ENCODE data around the gene INTS6L. TPM values are rescaled to one million over a fixed set of nuclear protein-coding genes. Genes with fewer than 3 reads are reported as not detected.

Gene INTS6L
- polyA plus RNA-seq, 1 donor from 2014 or later, result 57.1 TPM

- Histone ChIP-seq H3K4me2 (ENCODE audit: low read length) (no peak overlapping the region), H3K27ac (ENCODE audit: low read length) (no peak overlapping the region), H3K9me2 (ENCODE audit: insufficient read depth, low read length) (no peaks in the 10 kb centered on the region), H3F3A (ENCODE audit: insufficient read depth, low read length, poor library complexity, severe bottlenecking) (no peaks in the 10 kb centered on the region), H3K4me3 (ENCODE audit: low read length) (no peak overlapping the region), H3K9ac (ENCODE audit: low read length) (no peak overlapping the region), H2AFZ (ENCODE audit: low read depth, low read length) (no peak overlapping the region), H3K79me2 (replicated peaks; ENCODE audit: insufficient read depth, low read length) (no peaks in the 10 kb centered on the region), H3K9me3 (ENCODE audit: low read length) (no peaks in the 10 kb centered on the region), H3K27me3 (ENCODE audit: insufficient read depth, low read depth, low read length) (no peaks in the 10 kb centered on the region), H4K20me1 (ENCODE audit: insufficient read depth) (no peaks in the 10 kb centered on the region), H3K36me3 (ENCODE audit: insufficient read depth, low read length) (no peaks in the 10 kb centered on the region)
- TF ChIP-seq TAF1 (IDR thresholded peaks at IDR 0.05; ENCODE audit: low read depth) (no peak), CTCF (IDR thresholded peaks at IDR 0.05; ENCODE audit: poor library complexity, severe bottlenecking) (peak; percentile 73), RAD21 (conservative IDR thresholded peaks at IDR 0.05) (peak; percentile 76), SMC3 (conservative IDR thresholded peaks at IDR 0.05; ENCODE audit: poor library complexity) (peak; percentile 71), REST (IDR thresholded peaks at IDR 0.05; ENCODE audit: borderline replicate concordance) (no peak)
These were observed 35.7 kb upstream of the INTS6L start for GRCh38 chrX:135484641-135485289.

GRCh38 chrX:135489542-135489941 is 30.9 kb upstream of the INTS6L start:
- Histone ChIP-seq H2AFZ (ENCODE audit: low read depth, low read length) (no peak overlapping the region), H3K9me2 (ENCODE audit: insufficient read depth, low read length) (no peaks in the 10 kb centered on the region), H4K20me1 (ENCODE audit: insufficient read depth) (no peaks in the 10 kb centered on the region), H3F3A (ENCODE audit: insufficient read depth, low read length, poor library complexity, severe bottlenecking) (no peaks in the 10 kb centered on the region), H3K27me3 (ENCODE audit: insufficient read depth, low read depth, low read length) (no peaks in the 10 kb centered on the region), H3K9me3 (ENCODE audit: low read length) (no peaks in the 10 kb centered on the region), H3K4me2 (ENCODE audit: low read length) (no peak overlapping the region), H3K27ac (ENCODE audit: low read length) (no peak overlapping the region), H3K9ac (ENCODE audit: low read length) (no peak overlapping the region), H3K4me3 (ENCODE audit: low read length) (no peak overlapping the region), H3K36me3 (ENCODE audit: insufficient read depth, low read length) (no peaks in the 10 kb centered on the region), H3K79me2 (replicated peaks; ENCODE audit: insufficient read depth, low read length) (no peaks in the 10 kb centered on the region)
- TF ChIP-seq EP300 (conservative IDR thresholded peaks at IDR 0.05; ENCODE audit: poor library complexity, severe bottlenecking) (no peak), TAF1 (IDR thresholded peaks at IDR 0.05; ENCODE audit: low read depth) (no peak)

- no peak overlapping the region for H3K9ac ChIP-seq (ENCODE audit: low read length)
- H3K27me3 ChIP-seq (ENCODE audit: insufficient read depth, low read depth, low read length), result no peaks in the 10 kb centered on the region
- H3K9me2 ChIP-seq (ENCODE audit: insufficient read depth, low read length), result no peaks in the 10 kb centered on the region
- H3K27ac ChIP-seq (ENCODE audit: low read length), result no peak overlapping the region
- no peak overlapping the region for H3K4me2 ChIP-seq (ENCODE audit: low read length)
- no peak overlapping the region for H3K4me3 ChIP-seq (ENCODE audit: low read length)
- H3F3A ChIP-seq (ENCODE audit: insufficient read depth, low read length, poor library complexity, severe bottlenecking), result no peaks in the 10 kb centered on the region
- TF ChIP-seq POLR2AphosphoS5 (IDR thresholded peaks at IDR 0.05), result no peak
- no peak for TF ChIP-seq CTCF (IDR thresholded peaks at IDR 0.05; ENCODE audit: poor library complexity, severe bottlenecking)
- no peak for TF ChIP-seq TAF1 (IDR thresholded peaks at IDR 0.05; ENCODE audit: low read depth)
- no peak for TF ChIP-seq SMC3 (conservative IDR thresholded peaks at IDR 0.05; ENCODE audit: poor library complexity)
- no peak for TF ChIP-seq RAD21 (conservative IDR thresholded peaks at IDR 0.05)
- TF ChIP-seq REST (IDR thresholded peaks at IDR 0.05; ENCODE audit: borderline replicate concordance), result no peak
- TF ChIP-seq EZH2 (IDR thresholded peaks at IDR 0.05; ENCODE audit: borderline replicate concordance, insufficient read depth, low read length, poor library complexity, severe bottlenecking), result no peak
- no peak for TF ChIP-seq EP300 (conservative IDR thresholded peaks at IDR 0.05; ENCODE audit: poor library complexity, severe bottlenecking)
- no peak for TF ChIP-seq MXI1 (conservative IDR thresholded peaks at IDR 0.05; ENCODE audit: poor library complexity, severe bottlenecking)
- H3K36me3 ChIP-seq (ENCODE audit: insufficient read depth, low read length), result no peaks in the 10 kb centered on the region
- no peaks in the 10 kb centered on the region for H3K9me3 ChIP-seq (ENCODE audit: low read length)
- H2AFZ ChIP-seq (ENCODE audit: low read depth, low read length), result no peak overlapping the region
- no peaks in the 10 kb centered on the region for H4K20me1 ChIP-seq (ENCODE audit: insufficient read depth)
- no peaks in the 10 kb centered on the region for H3K79me2 ChIP-seq (replicated peaks; ENCODE audit: insufficient read depth, low read length)
These were observed 29.4 kb upstream of the INTS6L start for GRCh38 chrX:135490979-135491514.

Data from neural cell (in vitro differentiated cells).